Myometrial cell (primary cell): ENCODE measurements around the gene LGR4. TPM values are rescaled to one million over a fixed set of nuclear protein-coding genes. Genes with fewer than 3 reads are reported as not detected.

ENCODE experiments used
- total RNA-seq: library from RNA; depleted of rRNA; stranded (reverse); fragments of >200 nt; gene quantifications from 2 replicates; pipeline ENCODE4 v1.2.3, GENCODE V29; 2015

Gene LGR4, protein sequence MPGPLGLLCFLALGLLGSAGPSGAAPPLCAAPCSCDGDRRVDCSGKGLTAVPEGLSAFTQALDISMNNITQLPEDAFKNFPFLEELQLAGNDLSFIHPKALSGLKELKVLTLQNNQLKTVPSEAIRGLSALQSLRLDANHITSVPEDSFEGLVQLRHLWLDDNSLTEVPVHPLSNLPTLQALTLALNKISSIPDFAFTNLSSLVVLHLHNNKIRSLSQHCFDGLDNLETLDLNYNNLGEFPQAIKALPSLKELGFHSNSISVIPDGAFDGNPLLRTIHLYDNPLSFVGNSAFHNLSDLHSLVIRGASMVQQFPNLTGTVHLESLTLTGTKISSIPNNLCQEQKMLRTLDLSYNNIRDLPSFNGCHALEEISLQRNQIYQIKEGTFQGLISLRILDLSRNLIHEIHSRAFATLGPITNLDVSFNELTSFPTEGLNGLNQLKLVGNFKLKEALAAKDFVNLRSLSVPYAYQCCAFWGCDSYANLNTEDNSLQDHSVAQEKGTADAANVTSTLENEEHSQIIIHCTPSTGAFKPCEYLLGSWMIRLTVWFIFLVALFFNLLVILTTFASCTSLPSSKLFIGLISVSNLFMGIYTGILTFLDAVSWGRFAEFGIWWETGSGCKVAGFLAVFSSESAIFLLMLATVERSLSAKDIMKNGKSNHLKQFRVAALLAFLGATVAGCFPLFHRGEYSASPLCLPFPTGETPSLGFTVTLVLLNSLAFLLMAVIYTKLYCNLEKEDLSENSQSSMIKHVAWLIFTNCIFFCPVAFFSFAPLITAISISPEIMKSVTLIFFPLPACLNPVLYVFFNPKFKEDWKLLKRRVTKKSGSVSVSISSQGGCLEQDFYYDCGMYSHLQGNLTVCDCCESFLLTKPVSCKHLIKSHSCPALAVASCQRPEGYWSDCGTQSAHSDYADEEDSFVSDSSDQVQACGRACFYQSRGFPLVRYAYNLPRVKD
- 3.5 and 4.0 TPM in 2 replicates for total RNA-seq

GRCh38 chr11:27472398-27473016, at the start of gene LGR4:
Gene LGR4 (minus strand): TSS chr11:27472790. CDS start chr11:27472302, 488 bp downstream.

GRCh38 chr11:27506200-27507182, 33.9 kb upstream of the LGR4 start, which contains the start of gene LIN7C:
Gene LIN7C (minus strand): TSS chr11:27506769. CDS start chr11:27506752, 17 bp downstream.

GRCh38 chr11:27362749-27363575, 109.6 kb downstream of the LGR4 start, which contains the start of gene CCDC34:
Gene CCDC34 (minus strand): TSS chr11:27363215. CDS start chr11:27363194, 21 bp downstream.

Other genes with a start within 250 kb of the LGR4 start
- 4.3 and 8.0 TPM in 2 replicates for gene CCDC34, start 109.6 kb downstream of the LGR4 start, total RNA-seq
- gene LIN7C, start 34.0 kb upstream of the LGR4 start, total RNA-seq, result 24.2 and 35.4 TPM in 2 replicates
- 2.0 and 3.7 TPM in 2 replicates for gene BDNF, start 227.7 kb upstream of the LGR4 start, total RNA-seq